ENCODE data around the gene LKAAEAR1. TPM values are rescaled to one million over a fixed set of nuclear protein-coding genes. Genes with fewer than 3 reads are reported as not detected.

Gene LKAAEAR1
- total and polyA plus RNA-seq, 2 of the 13 experiments (the other 11 are each of a cell fraction or from before 2014, with no cell fraction given) = not detected

DNA sequence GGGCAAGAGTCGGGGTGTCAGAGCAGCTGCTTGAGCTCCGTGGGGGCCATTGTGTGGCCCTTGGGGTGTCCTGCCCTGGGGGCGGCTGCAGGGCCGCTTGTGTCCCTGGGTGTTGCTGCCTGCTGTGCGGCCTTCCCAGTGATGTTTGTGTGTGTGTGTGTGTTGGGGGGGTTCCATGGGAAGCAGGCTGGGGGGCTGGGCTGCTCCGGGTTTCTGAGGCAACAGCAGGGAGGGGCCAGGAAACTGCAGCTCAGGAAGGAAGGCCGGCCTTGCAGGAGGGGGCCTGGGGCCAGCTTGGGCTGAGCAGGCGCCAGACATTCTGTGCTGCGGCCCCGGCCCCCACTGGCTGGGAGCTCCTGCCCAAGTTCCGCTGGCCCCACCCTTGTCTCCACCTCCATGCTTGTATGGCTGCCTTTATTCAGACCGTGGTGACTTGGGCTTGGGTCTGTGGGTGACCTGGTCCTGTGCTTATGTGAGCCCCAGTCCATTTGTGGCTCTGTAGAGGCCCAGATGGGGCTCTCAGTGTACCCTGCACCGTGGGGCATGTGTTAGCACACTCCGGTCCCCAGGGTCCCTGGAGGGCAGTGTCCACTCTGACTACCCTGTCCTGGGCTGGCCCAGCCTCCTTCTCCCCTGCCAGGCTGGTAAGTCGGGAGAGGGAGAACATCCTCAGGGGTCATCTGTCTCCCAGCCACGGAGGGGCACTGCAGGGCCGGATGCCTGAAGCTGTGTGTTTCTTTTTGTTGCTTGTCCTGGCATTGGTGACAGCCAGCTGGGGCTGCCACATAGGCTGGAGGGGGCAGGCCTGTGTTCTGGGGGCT lies 30.1 kb downstream of the LKAAEAR1 start (continued):
- TF ChIP-seq ZNF607 (CRISPR knock-in tag; IDR thresholded peaks at IDR 0.05; ENCODE audit: borderline replicate concordance) (peak; percentile 93; the same call in 1 of the 2 replicates), U2AF1 (optimal IDR thresholded peaks at IDR 0.05; ENCODE audit: low read depth, low read length) (no peak), ZNF678 (CRISPR knock-in tag; IDR thresholded peaks at IDR 0.05) (no peak), KLF15 (CRISPR knock-in tag; IDR thresholded peaks at IDR 0.05; ENCODE audit: borderline replicate concordance) (no peak), RXRB (CRISPR knock-in tag; IDR thresholded peaks at IDR 0.05; ENCODE audit: borderline replicate concordance) (peak; percentile 77), MAZ (IDR thresholded peaks at IDR 0.05; ENCODE audit: borderline replicate concordance, low read depth, low read length) (peak; percentile 40; the same call in 1 of the 2 replicates), MAZ (CRISPR knock-in tag; IDR thresholded peaks at IDR 0.05; ENCODE audit: low read depth) (peak; percentile 83), ZBTB25 (CRISPR knock-in tag; IDR thresholded peaks at IDR 0.05) (peak; percentile 73), ZNF280B (CRISPR knock-in tag; IDR thresholded peaks at IDR 0.05; ENCODE audit: borderline replicate concordance) (peak; percentile 63; the same call in 1 of the 2 replicates), ZNF790 (CRISPR knock-in tag; IDR thresholded peaks at IDR 0.05; ENCODE audit: borderline replicate concordance) (no peak), NFYB (CRISPR knock-in tag; IDR thresholded peaks at IDR 0.05) (0 out of 2 replicates have a peak, but pooled peaks have one; percentile 6), SP140L (CRISPR knock-in tag; IDR thresholded peaks at IDR 0.05; ENCODE audit: borderline replicate concordance) (no peak), AKAP8 (CRISPR knock-in tag; IDR thresholded peaks at IDR 0.05) (peak; percentile 94), ZNF552 (CRISPR knock-in tag; IDR thresholded peaks at IDR 0.05; ENCODE audit: borderline replicate concordance) (peak; percentile 85), ZNF260 (CRISPR knock-in tag; IDR thresholded peaks at IDR 0.05; ENCODE audit: borderline replicate concordance, low read depth) (0 out of 2 replicates have a peak, but pooled peaks have one; percentile 53), ZNF3 (CRISPR knock-in tag; IDR thresholded peaks at IDR 0.05) (peak; percentile 31; the same call in 1 of the 2 replicates), RAD51 (IDR thresholded peaks at IDR 0.05; ENCODE audit: borderline replicate concordance) (no peak), ZNF256 (CRISPR knock-in tag; conservative IDR thresholded peaks at IDR 0.05) (peak; percentile 76; the same call in 1 of the 2 replicates), DNMT3B (CRISPR knock-in tag; conservative IDR thresholded peaks at IDR 0.05) (peak; percentile 74; the same call in 1 of the 2 replicates), TFAP4 (IDR thresholded peaks at IDR 0.05; ENCODE audit: borderline replicate concordance, low read depth) (peak; percentile 98)
- TF ChIP-seq, protein P1, sequence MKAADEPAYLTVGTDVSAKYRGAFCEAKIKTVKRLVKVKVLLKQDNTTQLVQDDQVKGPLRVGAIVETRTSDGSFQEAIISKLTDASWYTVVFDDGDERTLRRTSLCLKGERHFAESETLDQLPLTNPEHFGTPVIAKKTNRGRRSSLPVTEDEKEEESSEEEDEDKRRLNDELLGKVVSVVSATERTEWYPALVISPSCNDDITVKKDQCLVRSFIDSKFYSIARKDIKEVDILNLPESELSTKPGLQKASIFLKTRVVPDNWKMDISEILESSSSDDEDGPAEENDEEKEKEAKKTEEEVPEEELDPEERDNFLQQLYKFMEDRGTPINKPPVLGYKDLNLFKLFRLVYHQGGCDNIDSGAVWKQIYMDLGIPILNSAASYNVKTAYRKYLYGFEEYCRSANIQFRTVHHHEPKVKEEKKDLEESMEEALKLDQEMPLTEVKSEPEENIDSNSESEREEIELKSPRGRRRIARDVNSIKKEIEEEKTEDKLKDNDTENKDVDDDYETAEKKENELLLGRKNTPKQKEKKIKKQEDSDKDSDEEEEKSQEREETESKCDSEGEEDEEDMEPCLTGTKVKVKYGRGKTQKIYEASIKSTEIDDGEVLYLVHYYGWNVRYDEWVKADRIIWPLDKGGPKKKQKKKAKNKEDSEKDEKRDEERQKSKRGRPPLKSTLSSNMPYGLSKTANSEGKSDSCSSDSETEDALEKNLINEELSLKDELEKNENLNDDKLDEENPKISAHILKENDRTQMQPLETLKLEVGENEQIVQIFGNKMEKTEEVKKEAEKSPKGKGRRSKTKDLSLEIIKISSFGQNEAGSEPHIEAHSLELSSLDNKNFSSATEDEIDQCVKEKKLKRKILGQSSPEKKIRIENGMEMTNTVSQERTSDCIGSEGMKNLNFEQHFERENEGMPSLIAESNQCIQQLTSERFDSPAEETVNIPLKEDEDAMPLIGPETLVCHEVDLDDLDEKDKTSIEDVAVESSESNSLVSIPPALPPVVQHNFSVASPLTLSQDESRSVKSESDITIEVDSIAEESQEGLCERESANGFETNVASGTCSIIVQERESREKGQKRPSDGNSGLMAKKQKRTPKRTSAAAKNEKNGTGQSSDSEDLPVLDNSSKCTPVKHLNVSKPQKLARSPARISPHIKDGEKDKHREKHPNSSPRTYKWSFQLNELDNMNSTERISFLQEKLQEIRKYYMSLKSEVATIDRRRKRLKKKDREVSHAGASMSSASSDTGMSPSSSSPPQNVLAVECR (CRISPR knock-in tag; IDR thresholded peaks at IDR 0.05; ENCODE audit: borderline replicate concordance) = peak; percentile 85

All from HepG2 (cell line).